SK-N-SH treated with all-trans-retinoic acid at 6 μM for 48 hours (cell line): ENCODE data around the gene KBTBD3.

Experiments used
- ARNTL ChIP-seq: fragments of 450-650 bp; formaldehyde crosslinking; IDR thresholded peaks from 2 replicates; pipeline ENCODE4 v1.5.0; 2020; ENCODE audit warnings: low read depth, mild to moderate bottlenecking, moderate library complexity, borderline replicate concordance
- ESRRG ChIP-seq: fragments of 250-450 bp; sonication (Bioruptor Pico); IDR thresholded peaks from 2 replicates; pipeline ENCODE4 v1.6.1; 2021; ENCODE audit warnings: mild to moderate bottlenecking
- PATZ1 ChIP-seq: fragments of 250-450 bp; sonication (Bioruptor Pico); IDR thresholded peaks from 2 replicates; pipeline ENCODE4 v1.8.0; 2020; ENCODE audit warnings: mild to moderate bottlenecking, moderate library complexity, borderline replicate concordance
- POU6F1 ChIP-seq: fragments of 250-450 bp; sonication (Bioruptor Pico); IDR thresholded peaks from 2 replicates; pipeline ENCODE4 v1.8.0; 2021; ENCODE audit warnings: low read depth, mild to moderate bottlenecking, moderate library complexity, borderline replicate concordance
- RARB ChIP-seq: fragments of 250-450 bp; sonication (Bioruptor Pico); IDR thresholded peaks from 2 replicates; pipeline ENCODE4 v1.8.0; 2021; ENCODE audit warnings: mild to moderate bottlenecking, moderate library complexity
- TSHZ2 ChIP-seq: fragments of 250-450 bp; sonication (Bioruptor Pico); IDR thresholded peaks from 2 replicates; pipeline ENCODE4 v1.5.0; 2020; ENCODE audit warnings: mild to moderate bottlenecking, moderate library complexity
- ZC3H10 ChIP-seq: fragments of 250-450 bp; sonication (Bioruptor Pico); IDR thresholded peaks from 2 replicates; pipeline ENCODE4 v1.5.1; 2021; ENCODE audit warnings: mild to moderate bottlenecking, moderate library complexity
- ZFP3 ChIP-seq: fragments of 250-450 bp; sonication (Bioruptor Pico); IDR thresholded peaks from 2 replicates; pipeline ENCODE4 v1.5.0; 2020; ENCODE audit warnings: mild to moderate bottlenecking, moderate library complexity
- ZNF70 ChIP-seq: fragments of 450-650 bp; formaldehyde crosslinking; IDR thresholded peaks from 2 replicates; pipeline ENCODE4 v1.5.0; 2020; ENCODE audit warnings: mild to moderate bottlenecking, moderate library complexity

- TF ChIP-seq ARNTL (CRISPR knock-in tag), result no peak
- no peak for TF ChIP-seq POU6F1 (CRISPR knock-in tag)
- no peak for TF ChIP-seq PATZ1 (CRISPR knock-in tag)
- no peak for TF ChIP-seq ZFP3 (CRISPR knock-in tag)
- TF ChIP-seq RARB (CRISPR knock-in tag), result no peak
- no peak for TF ChIP-seq ZNF70 (CRISPR knock-in tag)
- no peak for TF ChIP-seq TSHZ2 (CRISPR knock-in tag)
- no peak for TF ChIP-seq ESRRG
- TF ChIP-seq ZC3H10 (CRISPR knock-in tag), result no peak
Observed at GRCh38 chr11:106098893-106099553, 21.9 kb upstream of the KBTBD3 start.
